Measurements from ENCODE around the gene TMEM150B.

The TMEM150B gene, protein sequence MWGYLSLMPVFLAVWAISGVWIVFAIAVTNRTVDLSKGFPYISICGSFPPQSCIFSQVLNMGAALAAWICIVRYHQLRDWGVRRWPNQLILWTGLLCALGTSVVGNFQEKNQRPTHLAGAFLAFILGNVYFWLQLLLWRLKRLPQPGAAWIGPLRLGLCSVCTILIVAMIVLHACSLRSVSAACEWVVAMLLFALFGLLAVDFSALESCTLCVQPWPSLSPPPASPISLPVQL

DNA sequence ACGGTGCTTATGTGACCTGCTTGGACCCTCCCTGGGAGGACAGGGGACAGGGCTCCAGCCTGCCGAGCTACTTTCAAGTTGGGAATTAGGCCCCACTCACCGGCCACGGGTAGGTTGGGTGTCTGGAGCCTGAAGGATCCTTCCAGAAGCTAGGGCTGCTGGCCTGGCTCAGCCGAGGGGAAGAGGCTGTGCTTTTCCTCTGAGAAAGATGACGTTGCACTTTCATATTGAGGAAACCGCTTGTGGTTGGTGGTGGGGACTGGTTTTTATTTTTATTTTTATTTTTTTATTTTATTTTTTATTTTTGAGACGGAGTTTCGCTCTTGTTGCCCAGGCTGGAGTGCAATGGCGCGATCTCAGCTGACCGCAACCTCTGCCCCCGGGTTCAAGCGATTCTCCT, at the start of gene TMEM150B:
TMEM150B (minus strand) TSS at position 170 of the 400 bp plus-strand sequence. CDS start 4,305 bp downstream, outside the sequence.
- DNase-seq (ENCODE audit: low read depth): no peak
- TF ChIP-seq, protein P1, sequence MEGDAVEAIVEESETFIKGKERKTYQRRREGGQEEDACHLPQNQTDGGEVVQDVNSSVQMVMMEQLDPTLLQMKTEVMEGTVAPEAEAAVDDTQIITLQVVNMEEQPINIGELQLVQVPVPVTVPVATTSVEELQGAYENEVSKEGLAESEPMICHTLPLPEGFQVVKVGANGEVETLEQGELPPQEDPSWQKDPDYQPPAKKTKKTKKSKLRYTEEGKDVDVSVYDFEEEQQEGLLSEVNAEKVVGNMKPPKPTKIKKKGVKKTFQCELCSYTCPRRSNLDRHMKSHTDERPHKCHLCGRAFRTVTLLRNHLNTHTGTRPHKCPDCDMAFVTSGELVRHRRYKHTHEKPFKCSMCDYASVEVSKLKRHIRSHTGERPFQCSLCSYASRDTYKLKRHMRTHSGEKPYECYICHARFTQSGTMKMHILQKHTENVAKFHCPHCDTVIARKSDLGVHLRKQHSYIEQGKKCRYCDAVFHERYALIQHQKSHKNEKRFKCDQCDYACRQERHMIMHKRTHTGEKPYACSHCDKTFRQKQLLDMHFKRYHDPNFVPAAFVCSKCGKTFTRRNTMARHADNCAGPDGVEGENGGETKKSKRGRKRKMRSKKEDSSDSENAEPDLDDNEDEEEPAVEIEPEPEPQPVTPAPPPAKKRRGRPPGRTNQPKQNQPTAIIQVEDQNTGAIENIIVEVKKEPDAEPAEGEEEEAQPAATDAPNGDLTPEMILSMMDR (conservative IDR thresholded peaks at IDR 0.05; ENCODE audit: low read depth, low read length): no peak
- no peak within 1 kb of the TSS for H3K4me3 ChIP-seq (ENCODE audit: low read depth, low read length)

DNA sequence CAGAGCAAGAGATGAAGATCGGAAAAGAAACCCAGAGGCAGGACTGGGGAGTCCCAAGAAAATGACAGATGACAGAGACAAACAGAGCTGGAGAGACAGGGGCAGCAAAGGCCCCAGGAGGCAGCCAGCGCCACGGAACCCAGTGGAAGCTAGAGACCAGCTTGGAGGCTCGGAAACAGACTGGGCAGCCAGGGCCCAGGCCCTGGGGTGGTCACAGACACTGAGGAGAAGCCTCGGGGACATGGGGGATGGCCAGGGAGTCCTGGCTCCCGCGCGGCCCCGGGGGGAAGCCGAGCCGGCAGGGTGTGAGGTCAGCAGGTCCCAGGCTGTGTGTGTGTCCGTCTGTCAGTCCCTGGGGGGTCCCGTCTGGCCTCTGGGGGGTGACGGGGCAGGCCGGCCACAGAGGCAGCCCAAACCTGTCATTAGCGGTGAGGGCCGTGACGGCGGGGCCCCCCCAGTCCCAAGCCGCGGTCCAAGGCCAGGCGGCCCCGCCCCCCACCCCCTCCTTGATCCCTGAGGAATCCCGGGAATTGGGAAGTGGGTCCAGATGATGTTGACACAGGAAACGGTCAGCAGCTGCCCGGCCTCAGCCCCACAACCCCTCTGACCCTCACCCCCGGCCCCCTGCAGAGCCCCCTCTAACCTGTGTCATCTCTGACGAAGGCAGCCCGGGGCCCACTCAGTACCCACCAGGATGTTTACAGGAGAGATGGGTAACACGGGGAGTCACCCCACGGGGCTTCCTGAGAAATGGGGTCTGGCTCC, 49.0 kb upstream of the TMEM150B start:
- H3K4me3 ChIP-seq (ENCODE audit: low read depth, low read length): no peak overlapping the region
- TF ChIP-seq, protein P1 (conservative IDR thresholded peaks at IDR 0.05; ENCODE audit: low read depth, low read length): no peak
- DNase-seq (ENCODE audit: low read depth): no peak

DNA sequence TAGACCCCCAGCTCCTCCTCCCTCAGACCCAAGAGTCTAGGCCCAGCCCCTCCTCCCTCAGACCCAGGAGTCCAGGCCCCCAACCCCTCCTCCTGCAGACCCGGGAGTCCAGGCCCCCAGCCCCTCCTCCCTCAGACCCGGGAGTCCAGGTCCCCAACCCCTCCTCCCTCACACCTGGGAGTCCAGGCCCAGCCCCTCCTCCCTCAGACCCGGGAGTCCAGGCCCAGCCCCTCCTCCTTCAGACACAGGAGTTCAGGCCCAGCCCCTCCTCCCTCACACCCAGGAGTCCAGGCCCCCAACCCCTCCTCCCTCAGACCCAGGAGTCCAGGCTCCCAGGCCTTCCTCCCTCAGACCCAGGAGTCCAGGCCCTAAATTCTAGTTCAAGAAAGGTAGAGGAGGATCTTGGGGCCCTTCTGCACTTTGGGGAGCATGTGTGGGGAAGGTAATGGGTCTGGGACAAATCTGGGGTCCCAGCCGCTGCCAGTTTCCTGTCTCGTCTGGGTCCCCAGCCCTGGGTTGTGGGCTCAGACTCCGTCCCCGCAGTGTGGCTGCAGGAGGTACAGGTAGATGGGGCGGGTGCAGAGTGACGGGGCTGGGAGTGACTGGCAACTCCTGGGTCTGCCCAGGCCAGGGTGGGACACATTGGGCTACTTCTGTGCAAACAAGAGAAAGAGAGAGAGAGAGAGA, 48.3 kb upstream of the TMEM150B start:
- DNase-seq (ENCODE audit: low read depth): no peak
- TF ChIP-seq, protein P1 (conservative IDR thresholded peaks at IDR 0.05; ENCODE audit: low read depth, low read length): no peak
- H3K4me3 ChIP-seq (ENCODE audit: low read depth, low read length): no peak overlapping the region

DNA sequence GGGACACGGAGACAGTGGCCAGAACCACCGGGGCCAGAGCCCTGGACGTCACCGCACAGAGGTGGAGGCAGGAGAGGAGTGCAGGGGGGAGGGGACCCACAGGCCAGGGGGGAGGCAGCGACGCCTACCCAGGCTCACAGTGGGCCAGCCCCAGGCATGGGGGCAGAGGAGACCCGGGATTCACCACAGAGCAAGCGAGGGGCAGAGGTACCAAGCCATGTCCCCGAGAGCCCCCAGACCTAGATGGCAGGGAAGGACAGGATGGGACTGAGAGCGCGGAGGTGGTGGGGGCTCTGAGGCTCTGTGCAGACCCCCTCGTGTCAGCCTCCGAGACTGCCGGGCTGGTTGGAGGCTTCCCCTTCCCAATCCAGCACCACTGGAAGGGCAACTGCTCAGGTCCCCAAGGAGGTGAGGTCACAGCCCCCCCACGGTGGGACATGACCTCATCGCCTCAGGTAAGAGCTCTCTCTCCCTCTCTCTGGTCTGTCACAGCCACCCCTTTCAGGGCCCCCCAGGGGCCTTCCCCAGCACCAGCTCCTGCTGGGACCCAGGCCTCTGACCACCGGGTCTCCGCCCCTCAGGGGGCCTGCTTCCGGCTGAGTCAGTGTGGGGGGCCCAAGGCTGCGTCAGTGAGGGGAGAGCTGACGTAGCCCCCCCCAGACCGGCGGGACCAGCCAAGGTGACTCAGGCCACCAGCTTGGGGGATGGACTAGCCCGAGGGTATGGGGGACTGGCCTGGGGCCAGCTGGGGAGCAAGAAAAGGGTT, 47.4 kb upstream of the TMEM150B start:
- TF ChIP-seq, protein P1 (conservative IDR thresholded peaks at IDR 0.05; ENCODE audit: low read depth, low read length): no peak
- no peak for DNase-seq (ENCODE audit: low read depth)

DNA sequence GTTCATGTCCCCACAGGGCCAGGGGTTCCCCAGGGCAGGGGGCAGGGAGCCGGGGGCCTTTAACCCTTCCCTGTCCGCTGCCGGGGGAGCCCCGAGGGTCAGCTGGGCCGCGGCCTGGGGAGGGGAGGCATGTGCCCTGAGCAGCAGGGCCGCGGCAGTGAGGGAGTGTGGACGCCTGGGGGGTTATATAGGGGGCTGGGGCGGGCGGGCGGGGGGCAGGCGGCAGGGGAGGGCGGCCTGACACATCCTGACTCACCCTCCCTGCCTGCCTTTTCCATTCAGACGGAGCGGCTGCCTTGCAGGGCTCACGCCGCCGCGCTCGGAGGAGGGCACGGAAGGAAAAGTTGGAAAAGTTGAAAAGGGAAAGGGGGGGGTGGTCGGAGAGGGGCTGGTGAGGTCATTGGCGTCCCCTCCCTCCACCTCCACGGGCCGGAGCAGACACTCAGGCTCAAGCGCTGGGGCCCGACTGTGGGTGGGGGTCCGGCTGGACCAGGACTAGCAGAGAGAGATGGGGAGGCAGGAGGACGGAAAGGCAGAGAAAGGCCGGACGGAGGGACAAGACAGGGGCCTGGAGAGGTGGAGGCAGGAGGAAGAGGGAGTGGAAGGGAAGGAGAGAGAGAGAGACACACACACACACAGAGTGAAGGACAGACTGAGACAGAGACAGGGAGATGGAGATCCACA, 45.3 kb upstream of the TMEM150B start, which contains the start of gene IL11:
IL11 (minus strand) TSS at position 159 of the 684 bp plus-strand sequence; CDS start at position 6, 153 bp downstream.
- TF ChIP-seq, protein P1 (conservative IDR thresholded peaks at IDR 0.05; ENCODE audit: low read depth, low read length): no peak
- DNase-seq (ENCODE audit: low read depth): no peak
- H3K4me3 ChIP-seq (ENCODE audit: low read depth, low read length): peak within 1 kb of the TSS; percentile 65

More for the DNA sequence above, 47.4 kb upstream of the TMEM150B start:
- no peak overlapping the region for H3K4me3 ChIP-seq (ENCODE audit: low read depth, low read length)

All from choroid plexus epithelial cell (primary cell).